Lower lobe of right lung (tissue), 2 donors: ENCODE data around the gene RNF182. TPM values are rescaled to one million over a fixed set of nuclear protein-coding genes. Genes with fewer than 3 reads are reported as not detected.
A peak's percentile ranks its signal among the peaks of the same experiment; 100 is the strongest.

Experiments
- ATAC-seq, 2 donors: fragments of 200-7000 bp; cut with Tn5 transposase; one replicate each; pipeline ENCODE4 v1.9.1; 2020 to 2022; ENCODE audit warnings: mild to moderate bottlenecking in 2 of 2, moderate library complexity in 2 of 2
- DNase-seq: peaks from one replicate; pipeline ENCODE4 v3.0.0-alpha.2; 2020
- H3K27ac ChIP-seq: fragments of 200-600 bp; one replicate; pipeline ENCODE4 v1.8.0; 2022
- H3K27me3 ChIP-seq: fragments of 200-600 bp; one replicate; pipeline ENCODE4 v1.8.0; 2022; ENCODE audit warnings: low read depth
- H3K36me3 ChIP-seq: fragments of 200-600 bp; one replicate; pipeline ENCODE4 v1.8.0; 2022; ENCODE audit warnings: mild to moderate bottlenecking
- H3K4me1 ChIP-seq: fragments of 200-600 bp; one replicate; pipeline ENCODE4 v1.8.0; 2022
- H3K4me3 ChIP-seq: fragments of 200-600 bp; one replicate; pipeline ENCODE4 v1.8.0; 2022; ENCODE audit warnings: mild to moderate bottlenecking
- H3K9me3 ChIP-seq: fragments of 200-600 bp; one replicate; pipeline ENCODE4 v1.8.0; 2022
- intact Hi-C: fragments of 100-400 bp; cut with DNase I; formaldehyde crosslinking; loops from one replicate; pipeline ENCODE4 v1.11.0; 2022
- total RNA-seq: library from RNA; stranded (reverse); fragmentation: NEBNext Ultra II Directional; extraction: Animal tissue kit (Norgen Biotek cat#: 25700); gene quantifications from one replicate; pipeline ENCODE4 v1.2.1, GENCODE V29; 2021
- TF ChIP-seq, protein P1 (sequence below): fragments of 200-600 bp; IDR thresholded peaks from one replicate; pipeline ENCODE4 v1.8.0; 2022; ENCODE audit warnings: antibody characterized with exemption, mild to moderate bottlenecking
- donor health status: DM: no; HTN: yes; CAD: no; lungs with severe emphysema.

Gene RNF182
- total RNA-seq, 1 donor from 2014 or later = 5.3 TPM

DNA sequence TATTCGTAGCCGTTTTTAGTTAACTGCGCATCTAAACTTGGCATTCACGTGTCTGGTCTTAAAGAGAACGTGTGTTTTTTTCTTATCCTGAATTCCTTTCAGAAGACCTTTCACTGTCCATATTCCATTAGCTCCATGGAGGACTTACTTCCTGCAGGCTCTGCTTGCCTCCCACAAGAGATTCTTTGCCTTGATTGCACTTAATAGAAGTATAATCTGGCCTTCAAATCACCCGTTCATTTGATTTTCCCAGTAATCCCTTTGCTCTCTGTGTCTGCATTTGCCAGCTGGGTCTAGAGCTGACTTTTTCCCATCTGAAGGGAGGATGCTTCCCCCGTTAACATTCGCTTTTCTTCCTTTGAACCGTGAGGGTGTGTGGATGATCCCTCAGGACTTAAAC is 79.5 kb downstream of the RNF182 start:
- Histone ChIP-seq H3K9me3 (no peaks in the 10 kb centered on the region), H3K4me1 (no peaks in the 10 kb centered on the region), H3K27me3 (no peaks in the 10 kb centered on the region), H3K4me3 (no peak overlapping the region), H3K36me3 (no peaks in the 10 kb centered on the region), H3K27ac (no peak overlapping the region)
- ATAC-seq (no peak), DNase-seq (no peak)
- TF ChIP-seq, protein P1, sequence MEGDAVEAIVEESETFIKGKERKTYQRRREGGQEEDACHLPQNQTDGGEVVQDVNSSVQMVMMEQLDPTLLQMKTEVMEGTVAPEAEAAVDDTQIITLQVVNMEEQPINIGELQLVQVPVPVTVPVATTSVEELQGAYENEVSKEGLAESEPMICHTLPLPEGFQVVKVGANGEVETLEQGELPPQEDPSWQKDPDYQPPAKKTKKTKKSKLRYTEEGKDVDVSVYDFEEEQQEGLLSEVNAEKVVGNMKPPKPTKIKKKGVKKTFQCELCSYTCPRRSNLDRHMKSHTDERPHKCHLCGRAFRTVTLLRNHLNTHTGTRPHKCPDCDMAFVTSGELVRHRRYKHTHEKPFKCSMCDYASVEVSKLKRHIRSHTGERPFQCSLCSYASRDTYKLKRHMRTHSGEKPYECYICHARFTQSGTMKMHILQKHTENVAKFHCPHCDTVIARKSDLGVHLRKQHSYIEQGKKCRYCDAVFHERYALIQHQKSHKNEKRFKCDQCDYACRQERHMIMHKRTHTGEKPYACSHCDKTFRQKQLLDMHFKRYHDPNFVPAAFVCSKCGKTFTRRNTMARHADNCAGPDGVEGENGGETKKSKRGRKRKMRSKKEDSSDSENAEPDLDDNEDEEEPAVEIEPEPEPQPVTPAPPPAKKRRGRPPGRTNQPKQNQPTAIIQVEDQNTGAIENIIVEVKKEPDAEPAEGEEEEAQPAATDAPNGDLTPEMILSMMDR = no peak
- intact Hi-C loops = no loop called here

DNA sequence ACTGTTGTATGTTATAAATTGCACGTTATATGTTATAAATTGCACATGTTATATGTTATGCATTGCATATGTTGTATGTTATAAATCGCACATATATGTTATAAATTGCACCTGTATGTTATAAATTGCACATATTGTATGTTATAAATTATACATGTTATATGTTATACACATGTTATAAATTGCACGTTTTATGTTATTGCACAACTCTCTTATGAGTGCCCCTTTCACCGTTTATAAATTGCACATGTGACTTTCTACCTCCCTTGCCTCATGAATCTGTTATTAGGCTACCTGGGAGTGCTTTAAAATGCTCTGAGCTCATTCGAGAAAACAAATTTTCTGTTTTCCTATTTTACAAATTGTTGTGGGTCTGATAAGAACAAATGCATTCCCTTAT is 84.1 kb downstream of the RNF182 start:
- Histone ChIP-seq H3K4me3 (no peak overlapping the region), H3K36me3 (no peaks in the 10 kb centered on the region), H3K27me3 (no peaks in the 10 kb centered on the region), H3K4me1 (no peaks in the 10 kb centered on the region), H3K9me3 (no peaks in the 10 kb centered on the region), H3K27ac (no peak overlapping the region)
- ATAC-seq = no peak
- no peak for DNase-seq
- TF ChIP-seq, protein P1 = no peak
- intact Hi-C loops = no loop called here

DNA sequence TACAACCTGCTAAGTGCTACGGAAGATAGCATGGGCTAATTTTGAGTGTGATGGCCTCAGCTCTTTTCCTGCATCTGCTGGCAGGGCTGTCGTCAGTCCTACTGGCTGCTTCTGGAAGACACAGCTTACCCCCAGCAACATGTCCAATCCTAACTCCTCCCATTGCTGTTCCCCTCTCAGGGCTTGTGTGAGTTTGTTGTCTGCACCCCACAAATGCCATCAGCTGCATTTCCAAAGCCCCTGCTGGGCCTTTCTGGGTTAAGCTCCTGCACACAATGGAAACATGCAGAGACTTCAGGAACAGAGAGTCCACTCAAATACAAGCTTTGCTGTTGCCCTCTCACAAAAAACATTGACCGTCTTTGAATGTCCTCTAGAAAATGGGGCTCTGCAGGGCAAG is 84.7 kb downstream of the RNF182 start:
- TF ChIP-seq, protein P1 = no peak
- no peak for DNase-seq
- Histone ChIP-seq H3K27ac (no peak overlapping the region), H3K27me3 (no peaks in the 10 kb centered on the region), H3K4me1 (no peaks in the 10 kb centered on the region), H3K9me3 (no peaks in the 10 kb centered on the region), H3K36me3 (no peaks in the 10 kb centered on the region), H3K4me3 (no peak overlapping the region)
- intact Hi-C loops = no loop called here
- no peak for ATAC-seq

DNA sequence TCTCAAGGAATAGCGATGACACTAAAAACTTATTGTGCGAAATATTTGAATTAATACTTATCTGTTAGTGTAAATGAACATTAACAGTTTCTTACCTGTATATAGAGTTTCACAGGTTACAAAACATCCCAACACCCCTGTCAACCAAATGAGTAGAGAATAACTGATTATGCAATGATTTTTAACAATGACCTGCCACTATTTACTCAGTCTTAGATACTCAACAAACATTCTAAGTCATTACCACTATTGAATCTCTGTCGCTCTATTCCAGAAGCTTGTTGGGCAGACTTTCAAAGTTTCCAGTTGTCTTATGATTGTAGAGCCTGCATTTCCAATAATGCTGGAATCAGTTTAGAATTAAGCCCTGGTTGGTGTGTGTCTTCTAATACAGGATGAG is 85.5 kb downstream of the RNF182 start:
- Histone ChIP-seq H3K4me1 (no peaks in the 10 kb centered on the region), H3K27me3 (no peaks in the 10 kb centered on the region), H3K9me3 (no peaks in the 10 kb centered on the region), H3K36me3 (no peaks in the 10 kb centered on the region), H3K4me3 (no peak overlapping the region), H3K27ac (no peak overlapping the region)
- ATAC-seq = no peak
- TF ChIP-seq, protein P1 = no peak
- DNase-seq = no peak
- intact Hi-C loops = no loop called here

DNA sequence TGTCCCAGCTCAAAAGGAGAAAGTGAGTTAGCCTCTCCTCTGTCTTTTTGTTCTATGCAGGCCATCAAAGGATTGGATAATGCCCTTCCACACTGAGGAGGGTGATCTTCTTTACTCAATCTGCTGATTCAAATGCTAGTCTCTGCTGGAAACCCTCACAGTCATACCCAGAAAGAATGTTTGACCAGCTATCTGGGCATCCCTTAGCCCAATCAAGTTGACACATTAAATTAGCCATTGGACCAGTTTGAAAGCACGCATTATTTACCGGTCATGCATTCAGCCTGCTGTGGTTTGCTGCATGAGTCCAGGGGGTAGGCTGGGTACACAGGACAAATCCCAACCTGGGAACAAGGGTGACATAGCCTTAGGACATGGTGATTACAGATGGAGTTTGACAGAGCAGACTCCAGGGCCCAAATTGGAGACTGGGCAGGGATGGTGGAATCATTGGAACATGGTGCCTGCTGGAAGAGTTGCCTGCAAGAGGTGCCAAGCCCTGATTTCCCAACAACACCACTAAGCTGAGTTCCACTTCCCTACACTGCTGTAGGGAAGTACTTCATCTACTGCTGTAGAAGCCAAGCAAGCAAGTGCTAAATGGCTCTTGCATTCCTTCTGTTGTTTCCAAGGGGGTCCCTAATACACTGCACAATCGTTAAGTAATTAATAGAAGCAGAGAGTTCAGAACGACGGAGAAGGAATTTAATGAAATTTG is 87.7 kb downstream of the RNF182 start:
- Histone ChIP-seq H3K9me3 (no peaks in the 10 kb centered on the region), H3K4me3 (no peak overlapping the region), H3K4me1 (no peaks in the 10 kb centered on the region), H3K27me3 (no peaks in the 10 kb centered on the region), H3K36me3 (no peaks in the 10 kb centered on the region), H3K27ac (no peak overlapping the region)
- intact Hi-C loops = no loop called here
- DNase-seq (no peak), ATAC-seq (peak in 1 of 2 donors; percentile 23)
- TF ChIP-seq, protein P1 = no peak
